Natural killer cell (primary cell): Measurements from ENCODE around the gene PHAF1. TPM values are rescaled to one million over a fixed set of nuclear protein-coding genes. Genes with fewer than 3 reads are reported as not detected.
A peak's percentile ranks its signal among the peaks of the same experiment; 100 is the strongest.

ENCODE experiments used
- ATAC-seq, 3 donors: fragments of 150-1000 bp in 2 of 3; fragments of 200-7000 bp in 1 of 3; cut with Tn5 transposase; 1 replicate in 1 of 3; 2 replicates in 2 of 3; pipeline ENCODE4 v1.10.0; 2021; ENCODE audit warnings: mild to moderate bottlenecking in 2 of 3, moderate library complexity in 2 of 3
- DNase-seq, 2 donors: peaks; one replicate each; pipeline versions ENCODE4 v3.0.0 to v3.0.0-alpha.2; 2013 to 2021; ENCODE audit warnings: mixed read lengths in 1 of 2
- H3K27ac ChIP-seq: one replicate; pipeline ENCODE4 v1.5.1; 2013; ENCODE audit warnings: mild to moderate bottlenecking, low read length
- H3K27me3 ChIP-seq: one replicate; pipeline ENCODE4 v1.6.1; 2013; ENCODE audit warnings: low read length; ENCODE audit not compliant: control insufficient read depth, insufficient read depth
- H3K36me3 ChIP-seq: one replicate; pipeline ENCODE4 v1.6.1; 2013; ENCODE audit warnings: low read length; ENCODE audit not compliant: control insufficient read depth, insufficient read depth
- H3K4me1 ChIP-seq: one replicate; pipeline ENCODE4 v1.6.1; 2013; ENCODE audit warnings: low read length; ENCODE audit not compliant: control insufficient read depth, insufficient read depth
- H3K4me3 ChIP-seq: one replicate; pipeline ENCODE4 v1.5.1; 2013; ENCODE audit warnings: low read length
- H3K9me3 ChIP-seq: one replicate; pipeline ENCODE4 v1.6.1; 2013; ENCODE audit warnings: low read length; ENCODE audit not compliant: control insufficient read depth, insufficient read depth
- H3K27ac Mint-ChIP-seq, 2 donors: one replicate each; pipeline ENCODE4 v1.8.0; 2022; ENCODE audit warnings: mild to moderate bottlenecking in 2 of 2, mixed read lengths in 2 of 2, moderate library complexity in 1 of 2
- H3K27me3 Mint-ChIP-seq, 2 donors: one replicate each; pipeline ENCODE4 v1.8.0; 2022; ENCODE audit warnings: low read depth in 2 of 2, mixed read lengths in 2 of 2
- H3K36me3 Mint-ChIP-seq: one replicate; pipeline ENCODE4 v1.8.0; 2022; ENCODE audit warnings: mixed read lengths
- H3K4me1 Mint-ChIP-seq, 2 donors: one replicate each; pipeline ENCODE4 v1.8.0; 2022; ENCODE audit warnings: mixed read lengths in 2 of 2
- H3K4me3 Mint-ChIP-seq: one replicate; pipeline ENCODE4 v1.8.0; 2022; ENCODE audit warnings: mild to moderate bottlenecking, moderate library complexity, mixed read lengths
- H3K9me3 Mint-ChIP-seq, 2 donors: one replicate each; pipeline ENCODE4 v1.8.0; 2022; ENCODE audit warnings: mixed read lengths in 2 of 2
- WGBS: methylation state at CpG from one replicate; pipeline ENCODE4 v1.1.7; 2013; ENCODE audit warnings: missing lambda C conversion rate; ENCODE audit not compliant: insufficient coverage; 5-methylcytosine and 5-hydroxymethylcytosine counted together
- intact Hi-C: fragments of 100-400 bp; cut with micrococcal nuclease; formaldehyde crosslinking; loops from one replicate; pipeline ENCODE4 v1.14.2; 2022
- total RNA-seq, 4 donors: library from RNA; stranded (reverse); fragments of 120-200 nt in 1 of 4; gene quantifications; one replicate each; pipeline versions ENCODE4 v1.2.3 to v1.2.4, GENCODE V29; 2013 to 2022
- TF ChIP-seq, protein P1 (sequence below): fragments of 200-600 bp; IDR thresholded peaks from one replicate; pipeline ENCODE4 v1.8.0; 2022; ENCODE audit warnings: antibody characterized with exemption

Gene PHAF1
- total RNA-seq, 3 donors from 2014 or later (not counting 1 experiment from before 2014, with no cell fraction given), result 17.0 to 22.4 (median 22.0) TPM

DNA sequence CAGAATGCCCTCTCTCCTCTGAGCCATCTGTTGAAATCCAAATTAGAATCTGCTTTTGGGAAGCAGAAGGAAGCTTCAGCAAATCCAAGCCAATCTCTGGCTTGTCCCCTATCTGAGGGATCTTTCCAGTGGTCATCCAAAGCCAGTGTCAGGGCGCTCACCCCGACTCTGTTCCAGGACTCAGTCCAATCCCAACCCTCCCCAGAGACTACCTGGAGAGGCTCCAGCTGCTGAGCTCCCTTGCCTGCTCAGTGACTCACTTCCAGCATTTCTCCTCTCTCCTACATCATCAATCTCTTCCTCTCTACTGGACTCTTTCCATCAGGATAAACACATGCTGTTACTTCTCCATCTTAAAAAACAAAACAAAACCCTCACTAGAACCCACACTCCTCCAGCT, 71.6 kb downstream of the PHAF1 start:
- Histone ChIP-seq H3K4me1 (peaks cover 37% of the 10 kb centered on the region), H3K27me3 (peaks cover 1% of the 10 kb centered on the region), H3K27ac (no peak overlapping the region), H3K4me3 (no peak overlapping the region), H3K36me3 (no peaks in the 10 kb centered on the region), H3K9me3 (no peaks in the 10 kb centered on the region)
- DNase-seq (no peak), ATAC-seq (no peak)
- TF ChIP-seq, protein P1, sequence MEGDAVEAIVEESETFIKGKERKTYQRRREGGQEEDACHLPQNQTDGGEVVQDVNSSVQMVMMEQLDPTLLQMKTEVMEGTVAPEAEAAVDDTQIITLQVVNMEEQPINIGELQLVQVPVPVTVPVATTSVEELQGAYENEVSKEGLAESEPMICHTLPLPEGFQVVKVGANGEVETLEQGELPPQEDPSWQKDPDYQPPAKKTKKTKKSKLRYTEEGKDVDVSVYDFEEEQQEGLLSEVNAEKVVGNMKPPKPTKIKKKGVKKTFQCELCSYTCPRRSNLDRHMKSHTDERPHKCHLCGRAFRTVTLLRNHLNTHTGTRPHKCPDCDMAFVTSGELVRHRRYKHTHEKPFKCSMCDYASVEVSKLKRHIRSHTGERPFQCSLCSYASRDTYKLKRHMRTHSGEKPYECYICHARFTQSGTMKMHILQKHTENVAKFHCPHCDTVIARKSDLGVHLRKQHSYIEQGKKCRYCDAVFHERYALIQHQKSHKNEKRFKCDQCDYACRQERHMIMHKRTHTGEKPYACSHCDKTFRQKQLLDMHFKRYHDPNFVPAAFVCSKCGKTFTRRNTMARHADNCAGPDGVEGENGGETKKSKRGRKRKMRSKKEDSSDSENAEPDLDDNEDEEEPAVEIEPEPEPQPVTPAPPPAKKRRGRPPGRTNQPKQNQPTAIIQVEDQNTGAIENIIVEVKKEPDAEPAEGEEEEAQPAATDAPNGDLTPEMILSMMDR, result no peak
- H3K4me1 Mint-ChIP-seq, result peaks cover 13 to 27% of the 10 kb centered on the region in 2 donors
- H3K27me3 Mint-ChIP-seq, result peaks cover 0 to 8% of the 10 kb centered on the region in 2 donors
- H3K27ac Mint-ChIP-seq, result no peak overlapping the region
- WGBS, result 99% methylated on average over 2 of the region's 2 CpGs
- H3K9me3 Mint-ChIP-seq, result no peaks in the 10 kb centered on the region
- no peak overlapping the region for H3K4me3 Mint-ChIP-seq
- intact Hi-C loops, result no loop called here
- H3K36me3 Mint-ChIP-seq, result no peaks in the 10 kb centered on the region

GRCh38 chr16:67182288-67182687, 72.5 kb downstream of the PHAF1 start:
- TF ChIP-seq, protein P1, result no peak
- no peaks in the 10 kb centered on the region for H3K36me3 Mint-ChIP-seq
- no peaks in the 10 kb centered on the region for H3K9me3 Mint-ChIP-seq
- Histone ChIP-seq H3K27ac (no peak overlapping the region), H3K36me3 (no peaks in the 10 kb centered on the region), H3K9me3 (no peaks in the 10 kb centered on the region), H3K27me3 (peaks cover 2% of the 10 kb centered on the region), H3K4me1 (peaks cover 37% of the 10 kb centered on the region), H3K4me3 (no peak overlapping the region)
- DNase-seq (no peak), ATAC-seq (no peak)
- peaks cover 13 to 26% of the 10 kb centered on the region in 2 donors for H3K4me1 Mint-ChIP-seq
- WGBS, result 83% methylated on average over 2 of the region's 2 CpGs
- H3K27ac Mint-ChIP-seq, result no peak overlapping the region
- intact Hi-C loops, result loop anchor here (2.0 kb wide), 1 partner anchor 65 kb away; the partner anchor contains the start of gene FHOD1
- no peak overlapping the region for H3K4me3 Mint-ChIP-seq
- H3K27me3 Mint-ChIP-seq, result peaks cover 0 to 8% of the 10 kb centered on the region in 2 donors

GRCh38 chr16:67183284-67183626, 73.5 kb downstream of the PHAF1 start:
- Mint-ChIP-seq H3K9me3 (no peaks in the 10 kb centered on the region), H3K27me3 (peaks cover 0 to 8% of the 10 kb centered on the region in 2 donors), H3K4me3 (no peak overlapping the region), H3K4me1 (peaks cover 8 to 19% of the 10 kb centered on the region in 2 donors), H3K36me3 (no peaks in the 10 kb centered on the region), H3K27ac (no peak overlapping the region)
- no peaks in the 10 kb centered on the region for H3K36me3 ChIP-seq
- intact Hi-C loops, result loop anchor here (1.0 to 2.0 kb wide), 3 partner anchors 9 to 64 kb away; partner anchors contain the start of genes E2F4, FBXL8, FHOD1 and TRADD
- DNase-seq (no peak), ATAC-seq (no peak)
- 15% methylated on average over 9 of the region's 11 CpGs for WGBS
- H3K4me3 ChIP-seq, result peak overlapping the region; percentile 63
- peaks cover 2% of the 10 kb centered on the region for H3K27me3 ChIP-seq
- H3K4me1 ChIP-seq, result peaks cover 29% of the 10 kb centered on the region
- TF ChIP-seq, protein P1, result no peak
- H3K9me3 ChIP-seq, result no peaks in the 10 kb centered on the region
- H3K27ac ChIP-seq, result peak overlapping the region; percentile 79
